IMR-90 (cell line): ENCODE data around the gene EREG. TPM values are rescaled to one million over a fixed set of nuclear protein-coding genes. Genes with fewer than 3 reads are reported as not detected.
A peak's percentile ranks its signal among the peaks of the same experiment; 100 is the strongest.

Source experiments
- ATAC-seq: fragments of 200-7000 bp; cut with Tn5 transposase; 2 replicates; pipeline ENCODE4 v1.9.1; 2020; ENCODE audit warnings: low read depth, mild to moderate bottlenecking, moderate library complexity
- BruUV-seq: library from RNA; stranded (reverse); fragments of 400-500 nt; replicated peaks from 2 replicates; lab custom pipeline; 2021; lab: Mats Ljungman, UMichigan
- CTCF ChIA-PET: fragments of 300-600 bp; formaldehyde crosslinking; extraction: SDS; loops from one replicate; lab custom pipeline; 2021; ENCODE audit warnings: antibody characterized with exemption; lab: Yijun Ruan, JAX
- POLR2A ChIA-PET: fragments of 300-600 bp; sonication (Branson Sonifier 250); formaldehyde crosslinking; loops from one replicate; lab custom pipeline; 2022; ENCODE audit warnings: antibody characterized with exemption; ENCODE audit not compliant: unreplicated experiment; lab: Charles Lee
- DNase-seq: peaks from one replicate; pipeline ENCODE4 v3.0.0; 2013
- H2AFZ ChIP-seq: replicated peaks from 2 replicates; pipeline ENCODE3; 2013; ENCODE audit warnings: low read length, mild to moderate bottlenecking; ENCODE audit not compliant: poor library complexity
- H2AK5ac ChIP-seq: 2 replicates; pipeline ENCODE4 v1.6.1; 2013; ENCODE audit warnings: low read depth, low read length, inconsistent platforms
- H2AK9ac ChIP-seq: replicated peaks from 2 replicates; pipeline ENCODE3; 2013; ENCODE audit warnings: mild to moderate bottlenecking, low read depth, low read length, moderate library complexity; ENCODE audit not compliant: poor library complexity
- H2BK120ac ChIP-seq: 2 replicates; pipeline ENCODE4 v1.6.1; 2013; ENCODE audit warnings: low read depth, low read length, inconsistent platforms
- H2BK15ac ChIP-seq: 3 replicates; pipeline ENCODE4 v1.6.1; 2013; ENCODE audit warnings: low read depth, low read length, inconsistent platforms
- H2BK20ac ChIP-seq: 2 replicates; pipeline ENCODE4 v1.6.1; 2013; ENCODE audit warnings: low read depth, mild to moderate bottlenecking, inconsistent platforms, low read length, moderate library complexity
- H2BK5ac ChIP-seq: 2 replicates; pipeline ENCODE4 v1.6.1; 2013; ENCODE audit warnings: mild to moderate bottlenecking, low read depth, low read length, inconsistent platforms; ENCODE audit not compliant: poor library complexity, severe bottlenecking
- H3K14ac ChIP-seq: replicated peaks from 2 replicates; pipeline ENCODE4 v1.6.1; 2013; ENCODE audit warnings: low read depth, low read length, inconsistent platforms
- H3K18ac ChIP-seq: 2 replicates; pipeline ENCODE4 v1.6.1; 2013; ENCODE audit warnings: low read depth, low read length, control low read depth
- H3K23ac ChIP-seq: 2 replicates; pipeline ENCODE4 v1.6.1; 2013; ENCODE audit warnings: low read depth, low read length, inconsistent platforms
- H3K27ac ChIP-seq: 2 replicates; pipeline ENCODE4 v1.5.1; 2013; ENCODE audit warnings: mild to moderate bottlenecking, control low read depth, low read length; ENCODE audit not compliant: insufficient read depth
- H3K27me3 ChIP-seq: 2 replicates; pipeline ENCODE4 v1.6.1; 2013; ENCODE audit warnings: low read length; ENCODE audit not compliant: control insufficient read depth, insufficient read depth
- H3K36me3 ChIP-seq: 2 replicates; pipeline ENCODE4 v1.6.1; 2013; ENCODE audit warnings: low read length, mixed read lengths; ENCODE audit not compliant: control insufficient read depth, insufficient read depth
- H3K4ac ChIP-seq: 2 replicates; pipeline ENCODE4 v1.6.1; 2013; ENCODE audit warnings: low read depth, low read length, inconsistent platforms
- H3K4me1 ChIP-seq: 2 replicates; pipeline ENCODE4 v1.6.1; 2013; ENCODE audit warnings: low read length, mixed read lengths; ENCODE audit not compliant: control insufficient read depth, insufficient read depth
- H3K4me2 ChIP-seq: 2 replicates; pipeline ENCODE4 v1.6.1; 2013; ENCODE audit warnings: low read depth, mild to moderate bottlenecking, control low read depth, low read length, moderate library complexity
- H3K4me3 ChIP-seq: 2 replicates; pipeline ENCODE4 v1.5.1; 2013; ENCODE audit warnings: low read depth, mild to moderate bottlenecking, control low read depth, low read length, moderate library complexity; ENCODE audit not compliant: insufficient read depth
- H3K56ac ChIP-seq: 2 replicates; pipeline ENCODE4 v1.6.1; 2013; ENCODE audit warnings: low read length, inconsistent platforms; ENCODE audit not compliant: insufficient read depth; ENCODE audit errors: extremely low read depth
- H3K79me1 ChIP-seq, 2 experiments: 2 replicates each; pipeline ENCODE4 v1.6.1; 2013; ENCODE audit warnings: low read length in 2 of 2, inconsistent platforms in 1 of 2, low read depth in 1 of 2
- H3K9ac ChIP-seq: 2 replicates; pipeline ENCODE4 v1.6.1; 2013; ENCODE audit warnings: low read depth, low read length, control low read depth
- H3K9me1 ChIP-seq: 2 replicates; pipeline ENCODE4 v1.6.1; 2013; ENCODE audit warnings: low read length, inconsistent platforms; ENCODE audit not compliant: insufficient read depth
- H3K9me3 ChIP-seq: 2 replicates; pipeline ENCODE4 v1.6.1; 2013; ENCODE audit warnings: low read length; ENCODE audit not compliant: control insufficient read depth, insufficient read depth
- H4K20me1 ChIP-seq: 2 replicates; pipeline ENCODE4 v1.6.1; 2013; ENCODE audit warnings: low read length, inconsistent platforms; ENCODE audit not compliant: insufficient read depth
- H4K5ac ChIP-seq: 2 replicates; pipeline ENCODE4 v1.6.1; 2013; ENCODE audit warnings: mild to moderate bottlenecking, low read depth, low read length, control low read depth
- H4K8ac ChIP-seq, 2 experiments: 2 replicates each; pipeline ENCODE4 v1.6.1; 2013; ENCODE audit warnings: low read depth in 2 of 2, low read length in 2 of 2, control low read depth in 1 of 2, inconsistent platforms in 1 of 2
- H4K91ac ChIP-seq: 2 replicates; pipeline ENCODE4 v1.6.1; 2013; ENCODE audit warnings: low read depth, low read length, inconsistent platforms; ENCODE audit not compliant: insufficient read depth
- CEBPB ChIP-seq: IDR thresholded peaks from 2 replicates; pipeline ENCODE4 v1.6.1; 2012; ENCODE audit warnings: low read depth, low read length, improper control_type of control experiment
- FOS ChIP-seq: fragments of 150-350 bp; IDR thresholded peaks from 2 replicates; pipeline ENCODE4 v1.6.1; 2016; ENCODE audit warnings: low read depth, low read length
- RCOR1 ChIP-seq: IDR thresholded peaks from 2 replicates; pipeline ENCODE4 v1.6.1; 2012; ENCODE audit warnings: mild to moderate bottlenecking, low read length, improper control_type of control experiment; ENCODE audit not compliant: insufficient replicate concordance
- WGBS, 2 experiments: methylation state at CpG; one replicate each; pipeline versions ENCODE4 v1.1.5 to v1.1.7; 2013; ENCODE audit warnings: missing lambda C conversion rate in 2 of 2; ENCODE audit not compliant: insufficient read length in 1 of 2; ENCODE audit errors: extremely low coverage in 2 of 2; 5-methylcytosine and 5-hydroxymethylcytosine counted together
- dilution Hi-C: fragments of 300-500 bp; cut with HindIII; formaldehyde crosslinking; loops from one replicate; pipeline ENCODE4 v1.14.3; 2018; ENCODE audit warnings: low sequenced_read_pairs; ENCODE audit not compliant: unreplicated experiment
- in situ Hi-C: fragments of 300-500 bp; cut with MboI; formaldehyde crosslinking; loops from 3 replicates; pipeline ENCODE4 v1.14.3; 2019; ENCODE audit warnings: low sequenced_read_pairs, inconsistent platforms, mixed read lengths
- intact Hi-C: fragments of 100-400 bp; cut with micrococcal nuclease; formaldehyde crosslinking; loops from 2 replicates; pipeline ENCODE4 v1.10.0; 2022
- polyA plus RNA-seq, 3 experiments: library from polyadenylated mRNA; depleted of rRNA; stranded (reverse); fragments of >200 nt; gene quantifications; 2 replicates each; pipeline ENCODE4 v1.2.3, GENCODE V29; 2012; ENCODE audit warnings: low replicate concordance in 1 of 3
- total RNA-seq: library from RNA; depleted of rRNA; stranded (reverse); fragments of >200 nt; gene quantifications from 2 replicates; pipeline ENCODE4 v1.2.3, GENCODE V29; 2012

The EREG gene
- total and polyA plus RNA-seq, 2 of the 4 experiments (the other 2 are of a cell fraction) = 0.26 to 0.36 TPM

- CTCF ChIA-PET = interaction anchor here (0.5 to 1.6 kb wide), 2 partner anchors 19 to 802 kb away, joined by 3 to 6 read pairs; partner anchors contain the start of gene AREG
- H3K4me2 ChIP-seq = no peak overlapping the region
- peak overlapping the region; percentile 9; the same call in 1 of the 2 replicates for H2BK120ac ChIP-seq
- DNase-seq = peak; percentile 91
- H2AFZ ChIP-seq = no peak overlapping the region
- POLR2A ChIA-PET = no interaction called here
- peaks cover 2% of the 10 kb centered on the region; the same call in 1 of the 2 replicates for H3K4me1 ChIP-seq
- no peaks in the 10 kb centered on the region for H3K9me3 ChIP-seq
- ATAC-seq = peak; percentile 81
- H3K79me1 ChIP-seq = no peaks in the 10 kb centered on the region
- H3K14ac ChIP-seq = no peak overlapping the region
- dilution Hi-C loops = no loop called here
- no peak overlapping the region for H3K27ac ChIP-seq
- no peak overlapping the region for H3K23ac ChIP-seq
- TF ChIP-seq FOS = peak; percentile 55; the same call in 1 of the 2 replicates
- TF ChIP-seq RCOR1 = no peak
- TF ChIP-seq CEBPB = peak; percentile 53
- no peak overlapping the region for H3K4me3 ChIP-seq
- H2BK5ac ChIP-seq = peak overlapping the region; percentile 43
- no peak overlapping the region for H2BK15ac ChIP-seq
- no peaks in the 10 kb centered on the region for H3K27me3 ChIP-seq
- no peak overlapping the region for H3K56ac ChIP-seq
- WGBS, 2 experiments = 0% methylated on average over 1 of the region's 1 CpG; no CpG with 5 or more reads in 1 of the 2 experiments
- BruUV-seq = no TSS peak
- H4K91ac ChIP-seq = no peak overlapping the region
- no peak overlapping the region for H3K9ac ChIP-seq
- H3K4ac ChIP-seq = no peak overlapping the region
- H3K36me3 ChIP-seq = no peaks in the 10 kb centered on the region
- H2AK5ac ChIP-seq = no peak overlapping the region
- no peak overlapping the region for H2AK9ac ChIP-seq
- no peak overlapping the region for H4K8ac ChIP-seq
- no peaks in the 10 kb centered on the region; the same call in 1 of the 2 replicates for H3K9me1 ChIP-seq
- no peak overlapping the region for H2BK20ac ChIP-seq
- H3K18ac ChIP-seq = peak overlapping the region; percentile 11; the same call in 1 of the 2 replicates
- no peaks in the 10 kb centered on the region for H4K20me1 ChIP-seq
- intact Hi-C loops = no loop called here
- no peak overlapping the region for H4K5ac ChIP-seq
- in situ Hi-C loops = no loop called here
These were observed 61.2 kb downstream of the EREG start for GRCh38 chr4:74426101-74426500.
